AG10803 (cell line): ENCODE data around the gene PSMG1.

Experiments used
- DNase-seq: peaks from one replicate; pipeline ENCODE4 v3.0.0; 2010; ENCODE audit warnings: low read depth
- H3K4me3 ChIP-seq: 2 replicates; pipeline ENCODE4 v1.5.1; 2011; ENCODE audit warnings: mild to moderate bottlenecking, low read length, control low read depth
- TF ChIP-seq, protein P1 (sequence below): conservative IDR thresholded peaks from 2 replicates; pipeline ENCODE4 v1.5.1; 2011; ENCODE audit warnings: mild to moderate bottlenecking, low read length, control low read depth, inconsistent platforms

Gene PSMG1

DNA sequence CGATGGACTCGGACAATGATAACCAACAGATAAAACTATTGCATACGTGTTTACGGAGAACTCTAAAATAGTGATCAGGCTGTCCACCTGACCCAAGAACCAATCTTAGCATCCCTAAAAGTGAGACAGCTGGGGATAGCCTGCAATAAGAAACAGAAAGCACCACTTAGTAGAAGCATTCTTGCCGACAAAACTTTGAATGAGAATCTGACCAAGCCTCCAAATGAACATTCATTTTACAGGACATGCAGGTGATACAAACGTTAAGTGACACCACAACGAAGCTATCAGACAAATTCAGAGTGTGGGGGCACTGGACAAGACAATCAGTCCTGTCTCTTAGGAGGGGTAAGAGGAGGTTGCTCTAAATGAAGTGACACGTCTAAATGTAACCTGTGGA is 1.2 kb downstream of the PSMG1 start:
- H3K4me3 ChIP-seq, result peak overlapping the region; percentile 92
- TF ChIP-seq, protein P1, sequence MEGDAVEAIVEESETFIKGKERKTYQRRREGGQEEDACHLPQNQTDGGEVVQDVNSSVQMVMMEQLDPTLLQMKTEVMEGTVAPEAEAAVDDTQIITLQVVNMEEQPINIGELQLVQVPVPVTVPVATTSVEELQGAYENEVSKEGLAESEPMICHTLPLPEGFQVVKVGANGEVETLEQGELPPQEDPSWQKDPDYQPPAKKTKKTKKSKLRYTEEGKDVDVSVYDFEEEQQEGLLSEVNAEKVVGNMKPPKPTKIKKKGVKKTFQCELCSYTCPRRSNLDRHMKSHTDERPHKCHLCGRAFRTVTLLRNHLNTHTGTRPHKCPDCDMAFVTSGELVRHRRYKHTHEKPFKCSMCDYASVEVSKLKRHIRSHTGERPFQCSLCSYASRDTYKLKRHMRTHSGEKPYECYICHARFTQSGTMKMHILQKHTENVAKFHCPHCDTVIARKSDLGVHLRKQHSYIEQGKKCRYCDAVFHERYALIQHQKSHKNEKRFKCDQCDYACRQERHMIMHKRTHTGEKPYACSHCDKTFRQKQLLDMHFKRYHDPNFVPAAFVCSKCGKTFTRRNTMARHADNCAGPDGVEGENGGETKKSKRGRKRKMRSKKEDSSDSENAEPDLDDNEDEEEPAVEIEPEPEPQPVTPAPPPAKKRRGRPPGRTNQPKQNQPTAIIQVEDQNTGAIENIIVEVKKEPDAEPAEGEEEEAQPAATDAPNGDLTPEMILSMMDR, result no peak
- no peak for DNase-seq

DNA sequence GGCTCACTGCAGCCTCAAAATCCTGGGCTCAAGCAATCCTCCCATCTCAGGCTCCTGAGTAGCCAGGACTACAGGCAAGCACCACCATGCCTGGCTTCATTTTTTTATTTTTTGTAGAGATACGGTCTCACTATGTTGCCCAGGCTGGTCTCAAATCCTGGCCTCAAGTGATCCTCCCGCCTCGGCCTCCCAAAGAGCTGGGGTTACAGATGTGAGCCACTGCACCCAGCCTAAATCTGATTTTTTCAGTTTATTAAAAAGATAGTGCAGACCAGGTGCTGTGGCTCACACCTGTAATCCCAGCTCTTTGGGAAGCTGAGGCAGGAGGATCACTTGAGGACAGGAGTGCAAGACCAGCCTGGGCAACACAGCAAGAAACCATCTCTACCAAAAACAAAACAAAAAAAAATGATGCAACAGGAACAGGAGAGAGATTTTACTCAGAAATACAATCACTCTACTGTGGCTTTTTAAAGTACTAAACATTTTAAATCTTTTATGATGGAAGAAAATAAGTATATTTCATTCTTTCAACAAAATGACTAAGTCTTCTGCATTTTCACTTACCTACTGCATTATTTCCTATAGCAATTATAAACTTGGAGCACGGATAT is 1.9 kb downstream of the PSMG1 start:
- peak overlapping the region; percentile 92 for H3K4me3 ChIP-seq
- DNase-seq, result peak; percentile 32
- TF ChIP-seq, protein P1, result no peak

DNA sequence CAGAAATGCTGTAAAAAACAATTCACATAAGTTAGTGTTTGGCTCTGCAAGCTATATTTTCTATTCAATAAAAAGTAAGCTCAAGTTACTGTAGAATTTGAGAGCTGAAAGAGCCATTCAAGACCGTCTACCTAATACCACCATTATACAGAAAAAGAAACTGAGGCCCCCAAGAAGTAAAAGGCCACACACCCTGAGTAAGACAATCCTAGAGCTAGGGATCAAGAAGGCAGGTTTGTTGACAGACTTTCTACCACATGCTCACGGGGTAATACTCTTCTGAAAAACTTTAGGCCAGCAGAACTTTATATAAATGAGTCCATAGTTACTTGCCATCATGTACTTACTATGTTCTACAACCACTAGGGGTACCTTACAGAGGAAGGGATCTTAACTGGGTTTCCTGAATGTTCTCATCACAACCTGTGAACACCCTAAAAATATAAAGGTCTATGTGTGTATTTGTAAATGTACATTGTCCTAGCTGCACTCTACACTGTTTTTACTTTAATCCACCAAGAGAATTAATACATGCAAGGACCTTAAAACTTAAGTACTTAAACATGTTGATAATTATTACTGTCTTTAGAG is 2.7 kb downstream of the PSMG1 start:
- TF ChIP-seq, protein P1, result peak; percentile 45; the same call in 1 of the 2 replicates
- peak; percentile 12 for DNase-seq
- no peak overlapping the region for H3K4me3 ChIP-seq

DNA sequence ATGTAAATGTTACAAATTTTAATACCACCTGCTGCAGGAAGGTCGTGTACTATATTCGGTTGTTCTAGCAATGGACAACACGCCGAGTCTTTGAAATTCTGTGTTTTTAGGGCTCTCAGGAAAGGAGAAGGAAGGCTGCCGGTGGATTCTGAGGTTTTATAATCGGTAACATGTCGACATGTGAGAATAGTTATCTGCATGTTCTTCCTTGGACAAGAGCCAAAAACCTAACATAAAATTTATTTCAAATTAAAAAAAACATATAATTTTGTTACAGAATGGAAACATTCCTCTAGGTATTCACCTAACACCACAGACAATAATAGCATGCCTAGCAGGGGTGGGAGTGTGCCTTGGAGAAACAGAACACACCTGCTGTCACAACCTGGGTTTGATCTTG is 4.8 kb downstream of the PSMG1 start:
- DNase-seq, result no peak
- TF ChIP-seq, protein P1, result no peak
- H3K4me3 ChIP-seq, result no peak overlapping the region

DNA sequence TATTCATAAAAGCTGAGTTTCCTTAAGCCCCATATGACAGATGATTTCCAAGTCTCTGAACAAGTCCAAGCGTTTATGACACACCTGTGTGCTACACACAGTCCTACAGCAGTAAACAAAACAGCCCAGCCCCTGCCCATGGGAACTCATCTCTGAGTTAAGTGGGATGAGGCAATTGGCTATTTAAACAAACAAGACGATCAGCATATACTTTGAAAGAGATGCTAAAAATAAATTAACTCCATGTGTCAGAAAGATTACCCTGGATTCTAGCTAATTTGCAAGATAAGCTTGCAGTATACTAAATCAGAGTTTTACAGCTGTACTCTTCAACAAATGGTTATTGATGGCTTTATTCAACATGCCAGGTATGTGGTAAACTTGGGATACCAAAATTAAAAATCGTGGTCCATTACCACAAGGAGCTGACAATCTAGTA is 7.0 kb downstream of the PSMG1 start:
- TF ChIP-seq, protein P1, result no peak
- peak; percentile 9 for DNase-seq
- H3K4me3 ChIP-seq, result no peak overlapping the region

DNA sequence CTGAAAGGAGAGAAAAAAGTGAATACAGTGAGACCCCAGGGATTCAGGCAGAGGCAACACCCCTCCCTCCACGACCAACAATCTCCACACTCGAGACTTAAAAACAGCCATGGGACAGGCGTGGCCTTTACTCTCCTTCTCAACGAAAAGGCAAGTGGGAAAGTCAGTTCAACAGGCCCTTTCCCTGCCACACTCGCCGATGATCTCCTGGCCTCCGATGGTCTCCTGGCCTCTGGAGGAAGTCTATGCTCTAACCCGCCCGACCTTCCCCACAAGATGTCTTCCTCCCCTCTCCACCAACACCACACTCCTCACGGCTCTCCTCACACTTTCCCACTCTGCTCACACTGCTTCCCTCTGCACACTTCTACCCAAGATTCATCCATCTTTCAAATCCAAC is 7.6 kb downstream of the PSMG1 start:
- no peak overlapping the region for H3K4me3 ChIP-seq
- DNase-seq, result no peak
- TF ChIP-seq, protein P1, result no peak

DNA sequence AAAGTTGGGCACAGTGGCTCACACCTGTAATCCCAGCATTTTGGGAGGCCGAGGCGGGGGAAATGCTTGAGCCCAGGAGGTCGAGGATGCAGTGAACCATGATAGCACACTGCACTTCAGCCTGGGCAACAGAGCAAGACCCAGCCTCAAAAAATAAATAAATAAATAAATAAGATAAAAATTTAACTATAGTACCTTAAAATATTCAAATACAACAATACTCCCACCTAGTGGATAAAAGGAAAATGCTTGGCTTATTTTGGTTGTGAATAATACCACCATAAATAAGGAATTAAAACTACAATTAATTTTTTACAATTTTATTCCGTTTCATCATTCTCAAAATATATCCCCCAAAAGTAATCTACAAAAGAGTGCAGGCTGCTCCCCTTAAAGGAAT is 8.1 kb downstream of the PSMG1 start:
- TF ChIP-seq, protein P1, result peak; percentile 62
- peak; percentile 30 for DNase-seq
- no peak overlapping the region for H3K4me3 ChIP-seq
